ENCODE results near the gene GRHL1.
"Not testable (repeated sequence)": the region's sequence is repeated elsewhere in the genome, so short reads cannot be mapped to it uniquely, and the experiment has no call there.

The GRHL1 gene

GRCh38 chr2:9951522-9952285, at the start of gene GRHL1:
GRHL1 (plus strand) TSS chr2:9951693; CDS start chr2:9951834, 141 bp downstream.
- peak; percentile 76 to 95 for DNase-seq

- no peak for DNase-seq
Measured at GRCh38 chr2:9905413-9905812, 46.1 kb upstream of the GRHL1 start.

GRCh38 chr2:9907402-9907801, 44.1 kb upstream of the GRHL1 start:
- DNase-seq, result no peak

GRCh38 chr2:9908639-9909038, 42.9 kb upstream of the GRHL1 start:
- no peak for DNase-seq

GRCh38 chr2:9909106-9909505, 42.4 kb upstream of the GRHL1 start:
- DNase-seq, result no peak

GRCh38 chr2:9910699-9911098, 40.8 kb upstream of the GRHL1 start:
- DNase-seq, result no peak

GRCh38 chr2:9912468-9912867, 39.0 kb upstream of the GRHL1 start:
- no peak for DNase-seq

GRCh38 chr2:9914384-9915065, 37.0 kb upstream of the GRHL1 start:
- DNase-seq, result peak in 1 of 2 experiments; percentile 24

GRCh38 chr2:9918275-9918674, 33.2 kb upstream of the GRHL1 start:
- DNase-seq, result no peak

GRCh38 chr2:9919512-9919911, 32.0 kb upstream of the GRHL1 start:
- DNase-seq, result no peak

- not testable (repeated sequence) for DNase-seq
Measured at GRCh38 chr2:9927020-9927419, 24.5 kb upstream of the GRHL1 start.

- no peak for DNase-seq
Measured at GRCh38 chr2:9937258-9937657, 14.2 kb upstream of the GRHL1 start.

- no peak for DNase-seq
Measured at GRCh38 chr2:9937968-9938367, 13.5 kb upstream of the GRHL1 start.

- no peak for DNase-seq
Measured at GRCh38 chr2:9939587-9940485, 11.7 kb upstream of the GRHL1 start.

- no peak for DNase-seq
Measured at GRCh38 chr2:9941196-9941995, 10.1 kb upstream of the GRHL1 start.

- DNase-seq, result no peak
Measured at GRCh38 chr2:9941996-9942390, 9.5 kb upstream of the GRHL1 start.

GRCh38 chr2:9944330-9944758, 7.1 kb upstream of the GRHL1 start:
- DNase-seq, result no peak

GRCh38 chr2:9945596-9945995, 5.9 kb upstream of the GRHL1 start:
- no peak for DNase-seq

GRCh38 chr2:9946076-9946475, 5.4 kb upstream of the GRHL1 start:
- no peak for DNase-seq

GRCh38 chr2:9946818-9947217, 4.7 kb upstream of the GRHL1 start:
- no peak for DNase-seq

- no peak for DNase-seq
Measured at GRCh38 chr2:9948721-9949120, 2.8 kb upstream of the GRHL1 start.

GRCh38 chr2:9949239-9949991, 2.1 kb upstream of the GRHL1 start:
- DNase-seq, result no peak

All from NCI-H446 (cell line).